Heart right ventricle (tissue), 16 donors: ENCODE results near the gene OPN4. TPM values are rescaled to one million over a fixed set of nuclear protein-coding genes. Genes with fewer than 3 reads are reported as not detected.

Experiments
- ATAC-seq, 8 donors: fragments of 200-7000 bp; cut with Tn5 transposase; one replicate each; pipeline ENCODE4 v1.9.1; 2020; ENCODE audit warnings: mild to moderate bottlenecking in 8 of 8, moderate library complexity in 8 of 8, moderate number of reproducible peaks in 1 of 8
- DNase-seq, 2 donors: peaks; one replicate each; pipeline ENCODE4 v3.0.0-alpha.2; 2020
- H3K27ac ChIP-seq, 10 donors: fragments of 200-600 bp; sonication (generic) in 2 of 10; one replicate each; pipeline versions ENCODE4 v1.5.0 to v1.8.0; 2020 to 2022; ENCODE audit warnings: mild to moderate bottlenecking in 3 of 10
- H3K27me3 ChIP-seq, 7 donors: fragments of 200-600 bp; one replicate each; pipeline ENCODE4 v1.8.0; 2021 to 2022; ENCODE audit warnings: mild to moderate bottlenecking in 2 of 7
- H3K36me3 ChIP-seq, 9 donors: fragments of 200-600 bp; sonication (generic) in 1 of 9; one replicate each; pipeline versions ENCODE4 v1.5.0 to v1.8.0; 2020 to 2022; ENCODE audit warnings: mild to moderate bottlenecking in 2 of 9
- H3K4me1 ChIP-seq, 9 donors: fragments of 200-600 bp; sonication (generic) in 1 of 9; one replicate each; pipeline versions ENCODE4 v1.5.0 to v1.8.0; 2020 to 2022; ENCODE audit warnings: mild to moderate bottlenecking in 4 of 9
- H3K4me3 ChIP-seq, 10 donors: fragments of 200-600 bp; sonication (generic) in 2 of 10; one replicate each; pipeline versions ENCODE4 v1.5.0 to v1.8.0; 2020 to 2022; ENCODE audit warnings: mild to moderate bottlenecking in 7 of 10, moderate library complexity in 2 of 10
- H3K9me3 ChIP-seq, 11 donors: fragments of 200-600 bp in 10 of 11; sonication (generic) in 2 of 11; one replicate each; pipeline versions ENCODE4 v1.5.0 to v1.8.0; 2013 to 2022; ENCODE audit warnings: mild to moderate bottlenecking in 2 of 11, control low read depth in 1 of 11, moderate library complexity in 1 of 11
- WGBS, 2 donors: extraction: QIAGEN DNeasy Blood & Tissue Kit; methylation state at CpG; one replicate each; pipeline ENCODE4 v1.1.7; 2013; ENCODE audit warnings: inconsistent platforms in 1 of 2; 5-methylcytosine and 5-hydroxymethylcytosine counted together
- intact Hi-C, 10 donors: fragments of 100-400 bp; cut with DNase I; formaldehyde crosslinking; loops; one replicate each; pipeline versions ENCODE4 v1.11.1 to v1.14.2; 2022
- polyA plus RNA-seq, 2 donors: library from polyadenylated mRNA; stranded (reverse); fragments of 200-250 nt; gene quantifications; one replicate each; pipeline ENCODE4 v1.2.3, GENCODE V29; 2013
- total RNA-seq, 10 donors: library from RNA; stranded (reverse); fragmentation: NEBNext Ultra II Directional in 3 of 10; extraction: Animal tissue kit (Norgen Biotek cat#: 25700) in 3 of 10; gene quantifications; one replicate each; pipeline versions ENCODE4 v1.2.1 to v1.2.4, GENCODE V29; 2021 to 2023
- TF ChIP-seq, protein P1 (sequence below), 9 donors: fragments of 200-600 bp; sonication (generic) in 2 of 9; IDR thresholded peaks; one replicate each; pipeline versions ENCODE4 v1.5.0 to v1.8.0; 2021 to 2022; ENCODE audit warnings: antibody characterized with exemption in 9 of 9, mild to moderate bottlenecking in 5 of 9, moderate library complexity in 1 of 9
- donor health status: Arrhythmogenic right ventricular cardiomyopathy.
- donor health status: ischemic (EF 13 %, LVEDD 7.1; RV severe dilation, severe dysfunction).
- donor health status: healthy with polysubstance abuse.
- donor health status: DM: no; HTN: yes; CAD: no.
- donor health status: DM: no; HTN: no; CAD: no.
- donor health status: ischemic (EF 25% LVEDD 6.9; RV normal size, moderate dysfunction).
- donor health status: ischemic (EF 25% LVEDD 5.7; RV mildly dilated, moderate dysfunction).
- donor health status: healthy.
- donor health status: DM: yes; HTN: yes; CAD: no.
- donor health status: Ischemic cardiomyopathy.
- donor health status: ischemic (EF 35%, LVEDD 5.7; RV mildly dilated, moderate dysfunction).
- donor health status: nonischemic (EF 11% LVEDD 7.7; RV severe dilation, severe dysfunction).
- donor health status: DM: yes; HTN: yes; CAD: no.
- donor health status: PGD.
- donor health status: ischemic (EF 29% LVEDD 5.4; RV normal size, mild dysfunction).
- donor health status: nonischemic (EF 23%, LVEDD 6.1; RV moderate dilation, normal function).

The OPN4 gene
- total and polyA plus RNA-seq, 12 donors, result 0.10 to 0.29 (median 0.26) TPM; not detected in 5

DNA sequence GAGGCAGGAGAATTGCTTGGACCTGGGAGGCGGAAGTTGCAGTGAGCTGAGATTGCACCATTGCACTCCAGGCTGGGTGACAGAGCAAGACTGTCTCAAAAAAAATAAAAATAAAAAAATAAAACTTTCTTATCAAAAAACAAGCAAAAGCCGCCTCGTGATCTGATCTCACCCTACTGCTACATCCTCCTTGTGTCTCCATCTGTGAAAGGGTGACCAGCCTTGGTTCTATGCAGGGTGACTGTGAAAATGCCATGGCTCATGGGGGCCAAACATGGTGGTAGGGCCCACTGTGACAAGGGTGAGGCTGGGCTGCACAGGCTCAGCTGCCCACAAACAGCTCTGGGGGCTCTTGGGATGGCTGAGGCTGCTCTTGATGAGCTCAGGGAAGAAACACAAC, 968 bp upstream of the OPN4 start:
- H3K27me3 ChIP-seq, result peaks cover 0 to 5% (median 0%) of the 10 kb centered on the region in 7 donors
- intact Hi-C loops, result no loop called here
- H3K4me1 ChIP-seq, result peaks cover 5 to 51% (median 30%) of the 10 kb centered on the region in 9 donors
- TF ChIP-seq, protein P1, sequence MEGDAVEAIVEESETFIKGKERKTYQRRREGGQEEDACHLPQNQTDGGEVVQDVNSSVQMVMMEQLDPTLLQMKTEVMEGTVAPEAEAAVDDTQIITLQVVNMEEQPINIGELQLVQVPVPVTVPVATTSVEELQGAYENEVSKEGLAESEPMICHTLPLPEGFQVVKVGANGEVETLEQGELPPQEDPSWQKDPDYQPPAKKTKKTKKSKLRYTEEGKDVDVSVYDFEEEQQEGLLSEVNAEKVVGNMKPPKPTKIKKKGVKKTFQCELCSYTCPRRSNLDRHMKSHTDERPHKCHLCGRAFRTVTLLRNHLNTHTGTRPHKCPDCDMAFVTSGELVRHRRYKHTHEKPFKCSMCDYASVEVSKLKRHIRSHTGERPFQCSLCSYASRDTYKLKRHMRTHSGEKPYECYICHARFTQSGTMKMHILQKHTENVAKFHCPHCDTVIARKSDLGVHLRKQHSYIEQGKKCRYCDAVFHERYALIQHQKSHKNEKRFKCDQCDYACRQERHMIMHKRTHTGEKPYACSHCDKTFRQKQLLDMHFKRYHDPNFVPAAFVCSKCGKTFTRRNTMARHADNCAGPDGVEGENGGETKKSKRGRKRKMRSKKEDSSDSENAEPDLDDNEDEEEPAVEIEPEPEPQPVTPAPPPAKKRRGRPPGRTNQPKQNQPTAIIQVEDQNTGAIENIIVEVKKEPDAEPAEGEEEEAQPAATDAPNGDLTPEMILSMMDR (IDR thresholded peaks at IDR 0.05), result no peak
- H3K27ac ChIP-seq, result no peak overlapping the region
- WGBS, 2 donors, result 85 to 86% methylated on average over 3 of the region's 3 CpGs
- no peak for ATAC-seq
- H3K4me3 ChIP-seq, result no peak overlapping the region
- no peak for DNase-seq
- H3K9me3 ChIP-seq, result no peaks in the 10 kb centered on the region
- H3K36me3 ChIP-seq, result no peaks in the 10 kb centered on the region

GRCh38 chr10:86653987-86654386, 360 bp upstream of the OPN4 start:
- no peak for DNase-seq
- peaks cover 0 to 5% (median 0%) of the 10 kb centered on the region in 7 donors for H3K27me3 ChIP-seq
- H3K4me1 ChIP-seq, result peaks cover 5 to 51% (median 32%) of the 10 kb centered on the region in 9 donors
- no peaks in the 10 kb centered on the region for H3K36me3 ChIP-seq
- WGBS, 2 donors, result 96 to 100% methylated on average over 3 of the region's 3 CpGs
- no peak for ATAC-seq
- no peak overlapping the region for H3K27ac ChIP-seq
- no peaks in the 10 kb centered on the region for H3K9me3 ChIP-seq
- TF ChIP-seq, protein P1 (IDR thresholded peaks at IDR 0.05), result no peak
- intact Hi-C loops, result no loop called here
- no peak overlapping the region for H3K4me3 ChIP-seq

- Histone ChIP-seq H3K27me3 (peaks cover 0 to 5% (median 0%) of the 10 kb centered on the region in 7 donors), H3K4me1 (peaks cover 0 to 51% (median 24%) of the 10 kb centered on the region in 9 donors), H3K4me3 (no peak overlapping the region), H3K9me3 (no peaks in the 10 kb centered on the region), H3K27ac (no peak overlapping the region), H3K36me3 (no peaks in the 10 kb centered on the region)
- TF ChIP-seq, protein P1 (IDR thresholded peaks at IDR 0.05), result no peak
- ATAC-seq (no peak), DNase-seq (no peak)
- intact Hi-C loops, result no loop called here
- WGBS, 2 donors, result 87 to 95% methylated on average over 4 of the region's 4 CpGs
Observed at GRCh38 chr10:86655173-86655540, 810 bp downstream of the OPN4 start.

GRCh38 chr10:86655596-86655995, 1.2 kb downstream of the OPN4 start:
- intact Hi-C loops, result no loop called here
- Histone ChIP-seq H3K4me1 (peaks cover 0 to 50% (median 23%) of the 10 kb centered on the region in 9 donors), H3K4me3 (no peak overlapping the region), H3K36me3 (no peaks in the 10 kb centered on the region), H3K27me3 (peaks cover 0 to 5% (median 0%) of the 10 kb centered on the region in 7 donors), H3K27ac (no peak overlapping the region), H3K9me3 (no peaks in the 10 kb centered on the region)
- no peak for DNase-seq
- TF ChIP-seq, protein P1 (IDR thresholded peaks at IDR 0.05), result no peak
- 91 to 95% methylated on average over 3 of the region's 3 CpGs for WGBS, 2 donors
- no peak for ATAC-seq
